Vagina (tissue), 2 donors: ENCODE results near the gene CUBN. TPM values are rescaled to one million over a fixed set of nuclear protein-coding genes. Genes with fewer than 3 reads are reported as not detected.

Source experiments
- DNase-seq, 2 donors: peaks; one replicate each; pipeline ENCODE4 v3.0.0-alpha.2; 2017; ENCODE audit errors: extremely low spot score in 2 of 2
- H3K27ac ChIP-seq: fragments of 200-600 bp; sonication (generic); one replicate; pipeline ENCODE4 v1.5.1; 2019
- H3K27me3 ChIP-seq: fragments of 200-600 bp; sonication (generic); one replicate; pipeline ENCODE4 v1.5.1; 2019
- H3K36me3 ChIP-seq, 2 donors: fragments of 200-600 bp; sonication (generic); one replicate each; pipeline ENCODE4 v1.5.1; 2017 to 2019
- H3K4me1 ChIP-seq: fragments of 200-600 bp; sonication (generic); one replicate; pipeline ENCODE4 v1.5.1; 2019
- H3K4me3 ChIP-seq, 2 donors: fragments of 200-600 bp; sonication (generic); 1 replicate in 1 of 2; 2 replicates in 1 of 2; pipeline ENCODE4 v1.5.1; 2016 to 2019
- H3K9me3 ChIP-seq: fragments of 200-600 bp; sonication (generic); one replicate; pipeline ENCODE4 v1.5.1; 2019
- POLR2A ChIP-seq, 2 donors: fragments of 450-650 bp; IDR thresholded peaks; one replicate each; pipeline ENCODE4 v1.6.1; 2017; ENCODE audit warnings: antibody characterized with exemption in 2 of 2, mild to moderate bottlenecking in 2 of 2, moderate library complexity in 2 of 2
- POLR2AphosphoS5 ChIP-seq, 2 donors: sonication (generic); formaldehyde crosslinking; IDR thresholded peaks; one replicate each; pipeline ENCODE4 v1.9.0; 2017; ENCODE audit warnings: antibody characterized with exemption in 2 of 2, mild to moderate bottlenecking in 2 of 2, low read depth in 1 of 2; ENCODE audit not compliant: insufficient read depth in 1 of 2
- intact Hi-C: fragments of 100-400 bp; cut with DNase I; formaldehyde crosslinking; loops from one replicate; pipeline ENCODE4 v1.15.1; 2023
- total RNA-seq: library from RNA; depleted of rRNA; stranded (reverse); fragments of >200 nt; gene quantifications from one replicate; pipeline ENCODE4 v1.2.3, GENCODE V29; 2016
- TF ChIP-seq, protein P1 (sequence below), 3 experiments: fragments of 450-650 bp in 2 of 3; fragments of 200-600 bp in 1 of 3; sonication (generic) in 1 of 3; IDR thresholded peaks; one replicate each; pipeline ENCODE4 v1.5.1; 2017 to 2019; ENCODE audit warnings: antibody characterized with exemption in 3 of 3, mild to moderate bottlenecking in 2 of 3, moderate library complexity in 2 of 3

CUBN gene
- 4.4 TPM for total RNA-seq

DNA sequence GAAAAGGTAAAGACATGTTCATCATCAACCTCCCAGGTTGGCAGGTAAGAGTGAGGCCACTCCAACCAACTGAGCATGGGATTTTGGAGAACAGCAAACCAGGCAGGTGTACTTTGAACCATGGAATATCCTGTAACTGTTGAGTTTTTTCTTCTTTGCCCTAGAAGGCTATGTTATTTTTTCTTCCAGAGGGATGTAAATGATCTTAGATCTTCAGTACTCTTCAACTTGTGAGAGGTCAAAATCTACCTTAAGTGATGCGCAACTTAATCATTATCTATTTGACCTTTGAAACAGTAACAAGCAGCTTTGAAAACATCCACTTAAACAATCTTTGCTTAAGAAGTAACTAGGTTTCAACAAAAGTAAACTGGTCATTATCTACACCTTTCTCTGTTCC lies at the start of gene CUBN:
Gene CUBN, minus strand, starts transcription at position 71 of the 400 bp plus-strand sequence. Its CDS starts 46 bp downstream, at position 25.
- intact Hi-C loops: no loop called here
- Histone ChIP-seq H3K36me3 (no peaks in the 10 kb centered on the region), H3K4me1 (no peaks in the 10 kb centered on the region), H3K27me3 (no peaks in the 10 kb centered on the region), H3K9me3 (no peaks in the 10 kb centered on the region), H3K4me3 (no peak within 1 kb of the TSS), H3K27ac (no peak within 1 kb of the TSS)
- TF ChIP-seq POLR2AphosphoS5 (IDR thresholded peaks at IDR 0.05; ENCODE audit: insufficient read depth in 1 of 2, low read depth in 1 of 2): no peak
- no peak for DNase-seq

DNA sequence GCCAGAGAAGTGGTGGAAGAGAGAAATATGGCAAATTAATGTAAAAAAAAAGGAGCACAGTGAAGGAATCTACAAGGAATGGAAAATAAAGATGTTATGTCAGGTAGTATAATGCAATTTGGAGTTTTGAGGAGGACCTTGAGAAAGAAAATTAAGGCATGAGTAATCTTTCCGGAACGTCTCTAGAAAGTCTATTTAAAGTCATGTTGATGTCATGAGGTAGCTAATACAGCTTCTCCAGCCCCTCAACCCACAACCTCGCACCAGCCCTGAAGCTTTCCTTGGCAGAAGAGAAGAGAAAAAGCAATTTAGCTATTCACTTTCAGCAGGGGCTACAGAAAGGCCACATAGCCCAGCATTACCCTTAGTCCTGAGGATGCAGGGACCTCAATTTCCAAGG lies 49.4 kb upstream of the CUBN start:
- no peaks in the 10 kb centered on the region for H3K27me3 ChIP-seq

DNA sequence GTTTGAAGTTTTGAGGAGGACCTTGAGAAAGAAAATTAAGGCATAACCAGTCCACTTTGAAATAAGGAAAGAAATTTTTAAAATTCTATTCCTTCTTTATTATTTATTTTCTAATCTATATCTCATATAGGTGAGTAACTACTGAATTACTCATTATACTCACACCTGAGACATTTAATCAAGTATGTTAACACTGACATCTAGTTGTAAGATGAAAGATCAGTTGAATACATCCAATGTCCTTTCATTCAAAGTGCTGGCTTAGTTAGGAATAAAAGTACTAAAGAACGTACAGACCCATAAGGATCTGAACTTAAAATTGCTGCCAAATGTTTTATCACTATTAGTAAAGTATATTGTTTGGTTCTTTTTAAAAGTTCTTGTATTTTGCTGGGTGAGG lies 48.4 kb upstream of the CUBN start:
- DNase-seq: no peak
- Histone ChIP-seq H3K4me1 (no peaks in the 10 kb centered on the region), H3K27me3 (no peaks in the 10 kb centered on the region), H3K27ac (no peak overlapping the region), H3K36me3 (no peaks in the 10 kb centered on the region), H3K9me3 (no peaks in the 10 kb centered on the region), H3K4me3 (no peak overlapping the region)
- TF ChIP-seq, protein P1, sequence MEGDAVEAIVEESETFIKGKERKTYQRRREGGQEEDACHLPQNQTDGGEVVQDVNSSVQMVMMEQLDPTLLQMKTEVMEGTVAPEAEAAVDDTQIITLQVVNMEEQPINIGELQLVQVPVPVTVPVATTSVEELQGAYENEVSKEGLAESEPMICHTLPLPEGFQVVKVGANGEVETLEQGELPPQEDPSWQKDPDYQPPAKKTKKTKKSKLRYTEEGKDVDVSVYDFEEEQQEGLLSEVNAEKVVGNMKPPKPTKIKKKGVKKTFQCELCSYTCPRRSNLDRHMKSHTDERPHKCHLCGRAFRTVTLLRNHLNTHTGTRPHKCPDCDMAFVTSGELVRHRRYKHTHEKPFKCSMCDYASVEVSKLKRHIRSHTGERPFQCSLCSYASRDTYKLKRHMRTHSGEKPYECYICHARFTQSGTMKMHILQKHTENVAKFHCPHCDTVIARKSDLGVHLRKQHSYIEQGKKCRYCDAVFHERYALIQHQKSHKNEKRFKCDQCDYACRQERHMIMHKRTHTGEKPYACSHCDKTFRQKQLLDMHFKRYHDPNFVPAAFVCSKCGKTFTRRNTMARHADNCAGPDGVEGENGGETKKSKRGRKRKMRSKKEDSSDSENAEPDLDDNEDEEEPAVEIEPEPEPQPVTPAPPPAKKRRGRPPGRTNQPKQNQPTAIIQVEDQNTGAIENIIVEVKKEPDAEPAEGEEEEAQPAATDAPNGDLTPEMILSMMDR (IDR thresholded peaks at IDR 0.05): no peak
- TF ChIP-seq POLR2AphosphoS5 (IDR thresholded peaks at IDR 0.05; ENCODE audit: insufficient read depth in 1 of 2, low read depth in 1 of 2) (no peak), POLR2A (IDR thresholded peaks at IDR 0.05) (no peak)
- intact Hi-C loops: no loop called here

More for the DNA sequence above, 49.4 kb upstream of the CUBN start:
- DNase-seq: no peak
- no peak for TF ChIP-seq POLR2AphosphoS5 (IDR thresholded peaks at IDR 0.05; ENCODE audit: insufficient read depth in 1 of 2, low read depth in 1 of 2)
- TF ChIP-seq, protein P1 (IDR thresholded peaks at IDR 0.05): no peak
- no peak for TF ChIP-seq POLR2A (IDR thresholded peaks at IDR 0.05)
- intact Hi-C loops: no loop called here
- Histone ChIP-seq H3K4me3 (no peak overlapping the region), H3K36me3 (no peaks in the 10 kb centered on the region), H3K27ac (no peak overlapping the region), H3K9me3 (no peaks in the 10 kb centered on the region), H3K4me1 (no peaks in the 10 kb centered on the region)

DNA sequence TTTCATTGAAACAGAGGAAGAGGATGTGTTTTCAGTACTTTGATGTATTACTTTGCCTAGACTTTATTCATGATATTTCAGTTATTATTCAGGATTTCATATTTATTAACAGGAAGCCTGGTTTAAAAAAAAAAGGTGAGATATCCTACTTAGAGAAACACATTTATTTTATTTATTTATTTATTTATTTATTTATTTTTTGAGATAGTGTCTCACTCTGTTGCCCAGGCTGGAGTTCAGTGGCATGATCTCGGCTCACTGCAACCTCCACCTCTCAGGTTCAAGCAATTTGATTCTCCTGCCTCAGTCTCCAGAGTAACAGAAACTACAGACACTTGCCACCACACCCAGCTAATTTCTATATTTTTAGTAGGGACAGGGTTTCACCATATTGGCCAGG lies 47.4 kb upstream of the CUBN start:
- no peak for TF ChIP-seq POLR2AphosphoS5 (IDR thresholded peaks at IDR 0.05; ENCODE audit: insufficient read depth in 1 of 2, low read depth in 1 of 2)
- TF ChIP-seq, protein P1 (IDR thresholded peaks at IDR 0.05): no peak
- no peak for TF ChIP-seq POLR2A (IDR thresholded peaks at IDR 0.05)
- no peak overlapping the region for H3K27ac ChIP-seq
- H3K9me3 ChIP-seq: no peaks in the 10 kb centered on the region
- no peak overlapping the region for H3K4me3 ChIP-seq
- H3K27me3 ChIP-seq: no peaks in the 10 kb centered on the region
- intact Hi-C loops: no loop called here
- no peaks in the 10 kb centered on the region for H3K4me1 ChIP-seq
- no peaks in the 10 kb centered on the region for H3K36me3 ChIP-seq
- no peak for DNase-seq

DNA sequence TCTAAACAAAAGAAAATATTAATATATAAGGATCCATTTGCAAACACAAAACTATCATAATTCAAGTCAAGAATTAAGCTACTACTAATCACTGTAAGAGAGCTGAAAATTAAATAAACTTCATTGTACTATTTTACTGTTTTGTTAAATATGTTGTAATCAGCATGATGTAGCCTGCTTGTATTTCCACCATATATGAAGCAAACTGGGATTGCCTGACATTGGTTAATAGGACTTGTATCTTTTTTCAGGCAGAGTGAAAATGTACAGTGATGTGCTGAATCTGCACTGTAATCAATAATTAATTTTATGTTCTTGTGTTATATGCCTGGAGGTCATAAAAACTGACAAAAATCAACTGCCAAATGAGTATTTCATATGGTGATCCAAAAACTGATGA lies 46.5 kb upstream of the CUBN start:
- DNase-seq: no peak
- H3K27ac ChIP-seq: no peak overlapping the region
- H3K9me3 ChIP-seq: no peaks in the 10 kb centered on the region
- intact Hi-C loops: no loop called here
- H3K4me3 ChIP-seq: no peak overlapping the region
- H3K36me3 ChIP-seq: no peaks in the 10 kb centered on the region
- no peak for TF ChIP-seq POLR2A (IDR thresholded peaks at IDR 0.05)
- no peaks in the 10 kb centered on the region for H3K27me3 ChIP-seq
- H3K4me1 ChIP-seq: no peaks in the 10 kb centered on the region

DNA sequence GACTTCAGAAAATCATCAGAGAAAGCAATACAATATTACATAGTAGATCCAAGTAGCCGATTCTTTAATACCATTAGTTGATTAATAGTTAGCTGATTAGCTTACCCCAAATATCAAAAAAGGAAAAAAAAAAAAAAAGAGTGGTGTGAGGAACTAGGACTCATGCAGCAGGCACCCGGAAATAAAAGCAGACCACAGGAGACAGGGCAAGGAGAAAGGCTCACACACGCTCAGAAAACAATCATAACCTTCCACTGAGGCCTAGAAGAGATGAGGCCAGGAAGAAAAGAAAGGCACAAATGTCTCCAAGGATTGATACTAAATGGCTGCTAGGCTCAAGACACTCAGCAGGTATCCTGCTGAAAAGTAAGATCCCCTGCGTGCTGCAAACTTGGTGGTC lies 45.9 kb upstream of the CUBN start:
- TF ChIP-seq POLR2AphosphoS5 (IDR thresholded peaks at IDR 0.05; ENCODE audit: insufficient read depth in 1 of 2, low read depth in 1 of 2) (no peak), POLR2A (IDR thresholded peaks at IDR 0.05) (no peak)
- TF ChIP-seq, protein P1 (IDR thresholded peaks at IDR 0.05): no peak
- Histone ChIP-seq H3K36me3 (no peaks in the 10 kb centered on the region), H3K4me1 (no peaks in the 10 kb centered on the region), H3K27ac (no peak overlapping the region), H3K9me3 (no peaks in the 10 kb centered on the region), H3K4me3 (peak overlapping the region in 1 of 2 donors; percentile 15), H3K27me3 (no peaks in the 10 kb centered on the region)
- no peak for DNase-seq
- intact Hi-C loops: no loop called here
